H1 (cell line): Measurements from ENCODE around the gene NSL1. TPM values are rescaled to one million over a fixed set of nuclear protein-coding genes. Genes with fewer than 3 reads are reported as not detected.

Source experiments
- CTCF ChIA-PET: fragments of 300-600 bp; sonication (Branson Sonifier 250); formaldehyde crosslinking; loops from one replicate; lab custom pipeline; 2021; ENCODE audit not compliant: partially characterized antibody; lab: Charles Lee
- POLR2A ChIA-PET: fragments of 300-600 bp; sonication (Branson Sonifier 250); formaldehyde crosslinking; loops from one replicate; lab custom pipeline; 2021; ENCODE audit warnings: inconsistent platforms; ENCODE audit not compliant: partially characterized antibody; lab: Charles Lee
- DNase-seq, 2 experiments: peaks; one replicate each; pipeline versions ENCODE4 v3.0.0 to v3.0.0-alpha.2; 2010 to 2022; ENCODE audit warnings: low spot score in 2 of 2, low read depth in 1 of 2, mixed read lengths in 1 of 2
- FAIRE-seq: peaks from 2 replicates; lab custom pipeline; 2011; peaks lifted over from hg19 to GRCh38; lab: Jason Lieb, UNC
- H2AFZ ChIP-seq: 2 replicates; pipeline ENCODE4 v1.8.1; 2012; ENCODE audit warnings: low read length, inconsistent platforms
- H2AK5ac ChIP-seq: 2 replicates; pipeline ENCODE4 v1.6.1; 2013; ENCODE audit warnings: low read depth, low read length
- H2BK120ac ChIP-seq: replicated peaks from 2 replicates; pipeline ENCODE3; 2013; ENCODE audit warnings: low read depth, low read length, inconsistent platforms
- H2BK12ac ChIP-seq: 2 replicates; pipeline ENCODE4 v1.6.1; 2013; ENCODE audit warnings: low read depth, low read length
- H2BK15ac ChIP-seq: 2 replicates; pipeline ENCODE4 v1.6.1; 2013; ENCODE audit warnings: low read length
- H2BK20ac ChIP-seq: 2 replicates; pipeline ENCODE4 v1.6.1; 2013; ENCODE audit warnings: low read length
- H2BK5ac ChIP-seq: 2 replicates; pipeline ENCODE4 v1.6.1; 2013; ENCODE audit warnings: low read depth, low read length
- H3K14ac ChIP-seq: 2 replicates; pipeline ENCODE4 v1.6.1; 2013; ENCODE audit warnings: inconsistent platforms; ENCODE audit not compliant: insufficient read length
- H3K18ac ChIP-seq: 2 replicates; pipeline ENCODE4 v1.6.1; 2013; ENCODE audit warnings: low read length; ENCODE audit errors: extremely low read depth
- H3K23ac ChIP-seq: 2 replicates; pipeline ENCODE4 v1.6.1; 2013; ENCODE audit warnings: inconsistent platforms; ENCODE audit not compliant: insufficient read length
- H3K23me2 ChIP-seq: 2 replicates; pipeline ENCODE4 v1.6.1; 2013; ENCODE audit warnings: low read depth, low read length
- H3K27ac ChIP-seq: 2 replicates; pipeline ENCODE4 v1.6.1; 2011; ENCODE audit warnings: low read depth, low read length, inconsistent platforms
- H3K27me3 ChIP-seq, 4 experiments: replicated peaks in 1 of 4; 1 replicate in 1 of 4; 2 replicates in 3 of 4; pipeline versions ENCODE4 v1.6.1 to v1.8.1; 2011 to 2013; ENCODE audit warnings: low read length in 3 of 4, mild to moderate bottlenecking in 3 of 4, inconsistent platforms in 2 of 4, mixed read lengths in 2 of 4, moderate library complexity in 1 of 4; ENCODE audit not compliant: control insufficient read depth in 3 of 4, insufficient read depth in 3 of 4; ENCODE audit errors: extremely low read depth in 1 of 4
- H3K36me3 ChIP-seq, 4 experiments: 2 replicates each; pipeline versions ENCODE4 v1.6.1 to v1.8.1; 2011 to 2013; ENCODE audit warnings: mild to moderate bottlenecking in 4 of 4, low read length in 3 of 4, moderate library complexity in 2 of 4, control low read depth in 1 of 4, inconsistent platforms in 1 of 4; ENCODE audit not compliant: insufficient read depth in 4 of 4, control insufficient read depth in 2 of 4
- H3K4ac ChIP-seq: replicated peaks from 2 replicates; pipeline ENCODE3; 2013; ENCODE audit warnings: low read length, low read depth, mixed read lengths, inconsistent platforms; ENCODE audit not compliant: insufficient read length
- H3K4me1 ChIP-seq, 4 experiments: replicated peaks in 1 of 4; 1 replicate in 1 of 4; 2 replicates in 3 of 4; pipeline versions ENCODE4 v1.6.1 to v1.8.1; 2011 to 2013; ENCODE audit warnings: low read length in 3 of 4, inconsistent platforms in 2 of 4, mixed read lengths in 1 of 4; ENCODE audit not compliant: insufficient read depth in 4 of 4, control insufficient read depth in 3 of 4
- H3K4me2 ChIP-seq, 2 experiments: 2 replicates each; pipeline versions ENCODE4 v1.6.1 to v1.8.1; 2011 to 2013; ENCODE audit warnings: low read depth in 2 of 2, low read length in 2 of 2, control low read depth in 1 of 2, inconsistent platforms in 1 of 2, mild to moderate bottlenecking in 1 of 2; ENCODE audit not compliant: insufficient read depth in 1 of 2
- H3K4me3 ChIP-seq, 4 experiments: fragments of 200-600, 300-600 bp in 1 of 4; sonication (generic), shearing (Covaris generic), sonication (Bioruptor Twin) in 1 of 4; 2 replicates each; pipeline versions ENCODE4 v1.5.1 to v1.8.1; 2011 to 2016; ENCODE audit warnings: low read length in 4 of 4, low read depth in 3 of 4, control low read depth in 2 of 4, inconsistent platforms in 2 of 4, mild to moderate bottlenecking in 2 of 4, mixed read lengths in 1 of 4, moderate library complexity in 1 of 4; ENCODE audit not compliant: insufficient read depth in 2 of 4; ENCODE audit errors: extremely low read depth in 1 of 4
- H3K56ac ChIP-seq: replicated peaks from 2 replicates; pipeline ENCODE3; 2013; ENCODE audit warnings: low read depth, mild to moderate bottlenecking, mixed read lengths, low read length, inconsistent platforms; ENCODE audit not compliant: insufficient read length
- H3K79me1 ChIP-seq: 2 replicates; pipeline ENCODE4 v1.6.1; 2013; ENCODE audit warnings: low read depth, low read length, control low read depth
- H3K79me2 ChIP-seq, 2 experiments: 2 replicates each; pipeline versions ENCODE4 v1.6.1 to v1.8.1; 2012 to 2013; ENCODE audit warnings: low read length in 2 of 2, mild to moderate bottlenecking in 2 of 2, inconsistent platforms in 1 of 2; ENCODE audit not compliant: insufficient read depth in 2 of 2, control insufficient read depth in 1 of 2
- H3K9ac ChIP-seq, 4 experiments: replicated peaks in 1 of 4; 1 replicate in 1 of 4; 2 replicates in 3 of 4; pipeline versions ENCODE4 v1.6.1 to v1.8.1; 2011 to 2013; ENCODE audit warnings: low read depth in 3 of 4, low read length in 3 of 4, control low read depth in 2 of 4, mild to moderate bottlenecking in 2 of 4, moderate library complexity in 2 of 4, inconsistent platforms in 1 of 4; ENCODE audit errors: extremely low read depth in 1 of 4
- H3K9me3 ChIP-seq, 2 experiments: 2 replicates each; pipeline versions ENCODE4 v1.6.1 to v1.8.1; 2012 to 2013; ENCODE audit warnings: mild to moderate bottlenecking in 2 of 2, moderate library complexity in 2 of 2, control low read depth in 1 of 2, inconsistent platforms in 1 of 2, low read depth in 1 of 2, low read length in 1 of 2, mixed read lengths in 1 of 2; ENCODE audit not compliant: insufficient read depth in 2 of 2
- H4K20me1 ChIP-seq, 2 experiments: replicated peaks in 1 of 2; 2 replicates each; pipeline versions ENCODE3 to v1.8.1; 2011 to 2013; ENCODE audit warnings: inconsistent platforms in 2 of 2, low read length in 2 of 2, mild to moderate bottlenecking in 1 of 2; ENCODE audit not compliant: insufficient read depth in 2 of 2, control insufficient read depth in 1 of 2
- H4K5ac ChIP-seq: 2 replicates; pipeline ENCODE4 v1.6.1; 2013; ENCODE audit warnings: low read length, low read depth, mixed read lengths, inconsistent platforms; ENCODE audit not compliant: insufficient read length
- H4K8ac ChIP-seq: 2 replicates; pipeline ENCODE4 v1.8.0; 2013; ENCODE audit warnings: mild to moderate bottlenecking, moderate library complexity, low read length, inconsistent platforms; ENCODE audit not compliant: insufficient read depth; ENCODE audit errors: extremely low read depth
- H4K91ac ChIP-seq: replicated peaks from 2 replicates; pipeline ENCODE3; 2013; ENCODE audit warnings: low read length, mixed read lengths, inconsistent platforms; ENCODE audit not compliant: insufficient read length
- CBX5 ChIP-seq: fragments of 300-800, 300-1000 bp; sonication (generic); IDR thresholded peaks from 2 replicates; pipeline ENCODE4 v1.7.1; 2016; ENCODE audit warnings: antibody characterized with exemption, low read length, low read depth
- CHD1 ChIP-seq: IDR thresholded peaks from 2 replicates; pipeline ENCODE4 v1.6.1; 2012; ENCODE audit warnings: low read depth, low read length, improper control_type of control experiment
- EGR1 ChIP-seq: IDR thresholded peaks from 2 replicates; pipeline ENCODE4 v1.6.1; 2011; ENCODE audit warnings: low read depth, low read length, borderline replicate concordance
- GABPA ChIP-seq: IDR thresholded peaks from 2 replicates; pipeline ENCODE4 v1.6.1; 2011; ENCODE audit warnings: mild to moderate bottlenecking, low read length, moderate library complexity, borderline replicate concordance; ENCODE audit not compliant: insufficient read depth
- GTF2F1 ChIP-seq: IDR thresholded peaks from 2 replicates; pipeline ENCODE4 v1.6.1; 2012; ENCODE audit warnings: low read depth, low read length, improper control_type of control experiment, borderline replicate concordance
- HDAC6 ChIP-seq: IDR thresholded peaks from one replicate; pipeline ENCODE4 v1.7.1; 2012; ENCODE audit warnings: low read depth, mild to moderate bottlenecking, inconsistent platforms, low read length, moderate library complexity
- JUND ChIP-seq: IDR thresholded peaks from 2 replicates; pipeline ENCODE4 v1.6.1; 2011; ENCODE audit warnings: mild to moderate bottlenecking, improper control_type of control experiment, low read length
- MAFK ChIP-seq: IDR thresholded peaks from 2 replicates; pipeline ENCODE4 v1.6.1; 2012; ENCODE audit warnings: low read depth, mild to moderate bottlenecking, improper control_type of control experiment, low read length
- PHF8 ChIP-seq: fragments of 200-600 bp; sonication (generic); conservative IDR thresholded peaks from 2 replicates; pipeline ENCODE4 v1.7.1; 2012; ENCODE audit warnings: low read depth, mild to moderate bottlenecking, inconsistent platforms, low read length, moderate library complexity
- POLR2A ChIP-seq, 2 experiments: IDR thresholded peaks; 1 replicate in 1 of 2; 2 replicates in 1 of 2; pipeline ENCODE4 v1.6.1; 2011; ENCODE audit warnings: low read depth in 2 of 2, low read length in 2 of 2, mild to moderate bottlenecking in 2 of 2; ENCODE audit errors: control extremely low read depth in 1 of 2
- POLR2AphosphoS5 ChIP-seq: IDR thresholded peaks from 2 replicates; pipeline ENCODE4 v1.6.1; 2011; ENCODE audit warnings: low read depth, low read length
- RFX5 ChIP-seq: IDR thresholded peaks from 2 replicates; pipeline ENCODE4 v1.6.1; 2011; ENCODE audit warnings: low read depth, low read length, improper control_type of control experiment, borderline replicate concordance
- TBP ChIP-seq: IDR thresholded peaks from 2 replicates; pipeline ENCODE4 v1.6.1; 2011; ENCODE audit warnings: low read depth, low read length, improper control_type of control experiment
- WGBS, 2 experiments: shearing (Covaris generic) in 1 of 2; methylation state at CpG; one replicate each; pipeline versions ENCODE4 v1.1.6 to v1.1.7; 2013 to 2015; ENCODE audit warnings: low lambda C conversion rate in 2 of 2, mixed read lengths in 2 of 2, inconsistent platforms in 1 of 2, low coverage in 1 of 2, missing lambda C conversion rate in 1 of 2; ENCODE audit not compliant: insufficient replicate concordance in 2 of 2, insufficient coverage in 1 of 2, insufficient read length in 1 of 2; ENCODE audit errors: extremely low coverage in 1 of 2, missing lambda C conversion rate in 1 of 2; 5-methylcytosine and 5-hydroxymethylcytosine counted together
- polyA plus RNA-seq, 7 experiments: library from polyadenylated mRNA; depleted of rRNA in 3 of 7; stranded (reverse) in 5 of 7; unstranded in 2 of 7; fragments of >200 nt in 5 of 7; fragments of 200-250 nt in 2 of 7; gene quantifications; 1 replicate in 5 of 7; 2 replicates in 1 of 7; 4 replicates in 1 of 7; pipeline versions ENCODE4 v1.2.1 to v1.2.3, GENCODE V29; 2011 to 2013; ENCODE audit warnings: missing spikeins in 2 of 7, mixed read lengths in 2 of 7
- total RNA-seq: library from RNA; stranded (reverse); fragmentation: NEBNext Ultra II Directional; extraction: Animal tissue kit (Norgen Biotek cat#: 25700); gene quantifications from 2 replicates; pipeline ENCODE4 v1.2.1, GENCODE V29; 2021
- TF ChIP-seq, protein P1 (sequence below): IDR thresholded peaks from 2 replicates; pipeline ENCODE4 v1.6.1; 2012; ENCODE audit warnings: inconsistent platforms

NSL1 gene
- total and polyA plus RNA-seq, 2 of the 8 experiments (the other 6 are each of a cell fraction or from before 2014, with no cell fraction given), result 25.4 to 51.7 TPM

DNA sequence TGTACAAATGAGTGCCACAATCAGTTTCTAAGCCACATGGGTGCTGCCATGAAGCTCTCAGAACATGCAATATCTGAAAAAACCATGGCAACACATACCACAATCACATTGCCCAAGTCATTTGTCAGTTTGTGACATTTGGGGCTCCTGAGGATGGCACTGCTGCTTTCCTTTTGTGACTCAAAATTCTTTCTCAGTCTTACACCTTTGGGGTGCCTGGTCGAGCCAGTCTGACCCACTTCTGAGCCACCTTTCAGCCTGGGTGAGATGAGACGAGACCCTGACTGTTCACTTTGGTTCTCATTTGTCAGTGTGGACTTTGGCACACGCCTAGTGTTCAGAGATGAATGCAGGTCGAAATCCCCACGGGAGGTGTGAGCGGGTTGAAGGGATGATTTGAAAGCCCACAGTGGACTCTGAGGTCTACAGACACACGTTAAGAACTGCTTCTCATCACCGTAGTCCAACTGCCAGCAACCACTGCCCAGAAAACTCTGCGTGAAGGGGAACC is 100.0 kb downstream of the NSL1 start:
- CTCF ChIA-PET, result interaction anchor here (2.1 kb wide), 1 partner anchor 58 kb away, joined by 6 read pairs; no protein-coding TSS in a partner anchor
- H2BK12ac ChIP-seq, result no peak overlapping the region
- TF ChIP-seq MAFK (no peak), POLR2A (IDR thresholded peaks at IDR 0.05; ENCODE audit: control extremely low read depth in 1 of 2, low read depth in 2 of 2, low read length in 2 of 2) (no peak), HDAC6 (no peak), CHD1 (no peak), PHF8 (no peak), JUND (no peak), EGR1 (no peak), GTF2F1 (no peak), RFX5 (no peak), GABPA (no peak), POLR2AphosphoS5 (no peak), TBP (no peak), CBX5 (no peak)
- TF ChIP-seq, protein P1, sequence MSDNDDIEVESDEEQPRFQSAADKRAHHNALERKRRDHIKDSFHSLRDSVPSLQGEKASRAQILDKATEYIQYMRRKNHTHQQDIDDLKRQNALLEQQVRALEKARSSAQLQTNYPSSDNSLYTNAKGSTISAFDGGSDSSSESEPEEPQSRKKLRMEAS, result no peak

More for the DNA sequence above, 100.0 kb downstream of the NSL1 start:
- H3K23ac ChIP-seq, result no peak overlapping the region
- no peaks in the 10 kb centered on the region for H3K9me3 ChIP-seq
- no peak overlapping the region for H3K4ac ChIP-seq
- H2AFZ ChIP-seq, result no peak overlapping the region
- H2BK5ac ChIP-seq, result peak overlapping the region; percentile 18; the same call in 1 of the 2 replicates
- DNase-seq, result no peak
- H2BK120ac ChIP-seq, result no peak overlapping the region
- H3K36me3 ChIP-seq, result no peaks in the 10 kb centered on the region
- H4K91ac ChIP-seq, result no peak overlapping the region
- no peak overlapping the region for H2BK15ac ChIP-seq
- FAIRE-seq, result no peak
- peaks cover 5% of the 10 kb centered on the region; the same call in 1 of the 2 replicates for H3K23me2 ChIP-seq
- peaks cover 0 to 4% of the 10 kb centered on the region in 2 experiments for H4K20me1 ChIP-seq
- H4K5ac ChIP-seq, result no peak overlapping the region
- 88% methylated on average over 9 of the region's 9 CpGs; no CpG with 5 or more reads in 1 of the 2 experiments for WGBS, 2 experiments
- no peak overlapping the region for H3K4me2 ChIP-seq
- no peaks in the 10 kb centered on the region for H3K79me2 ChIP-seq
- peaks cover 0 to under 1% (median 0%) of the 10 kb centered on the region in 4 experiments; a peak in 3 of 7 replicates for H3K27me3 ChIP-seq
- H2BK20ac ChIP-seq, result no peak overlapping the region
- H3K4me3 ChIP-seq, result no peak overlapping the region
- H4K8ac ChIP-seq, result no peak overlapping the region
- H2AK5ac ChIP-seq, result 0 out of 2 replicates have a peak overlapping the region, but pooled peaks have one; percentile 2
- POLR2A ChIA-PET, result interaction anchor here (0.8 kb wide), 1 partner anchor 84 kb away, joined by 3 read pairs; no protein-coding TSS in a partner anchor
- no peak overlapping the region for H3K27ac ChIP-seq
- no peaks in the 10 kb centered on the region for H3K79me1 ChIP-seq
- H3K56ac ChIP-seq, result no peak overlapping the region
- peaks cover 0 to 9% (median 1%) of the 10 kb centered on the region in 4 experiments; a peak in 4 of 7 replicates for H3K4me1 ChIP-seq
- no peak overlapping the region for H3K18ac ChIP-seq
- H3K9ac ChIP-seq, result no peak overlapping the region
- no peak overlapping the region for H3K14ac ChIP-seq
